Neuron (in vitro differentiated cells): ENCODE measurements around the gene INPP5A.
"Not testable (repeated sequence)": the region's sequence is repeated elsewhere in the genome, so short reads cannot be mapped to it uniquely, and the experiment has no call there.

Source experiments
- H2AFZ ChIP-seq: one replicate; pipeline ENCODE4 v1.6.1; 2013; ENCODE audit warnings: low read depth, mild to moderate bottlenecking, inconsistent platforms, low read length, moderate library complexity
- H3K27me3 ChIP-seq: one replicate; pipeline ENCODE4 v1.6.1; 2013; ENCODE audit warnings: low read length; ENCODE audit not compliant: insufficient read depth
- H3K36me3 ChIP-seq: one replicate; pipeline ENCODE4 v1.6.1; 2013; ENCODE audit warnings: low read length; ENCODE audit not compliant: insufficient read depth
- H3K4me1 ChIP-seq: one replicate; pipeline ENCODE4 v1.6.1; 2013; ENCODE audit warnings: low read length; ENCODE audit not compliant: insufficient read depth
- H3K4me3 ChIP-seq: 2 replicates; pipeline ENCODE4 v1.5.1; 2013; ENCODE audit warnings: mild to moderate bottlenecking, low read length, moderate library complexity
- H3K9me3 ChIP-seq: one replicate; pipeline ENCODE4 v1.6.1; 2013; ENCODE audit warnings: low read length

Gene INPP5A

GRCh38 chr10:132497861-132498561 is 39.6 kb upstream of the INPP5A start:
- Histone ChIP-seq H2AFZ (no peak overlapping the region), H3K4me1 (peaks cover 4% of the 10 kb centered on the region), H3K36me3 (no peaks in the 10 kb centered on the region), H3K9me3 (peaks cover 2% of the 10 kb centered on the region), H3K4me3 (no peak overlapping the region), H3K27me3 (no peaks in the 10 kb centered on the region)

- Histone ChIP-seq H2AFZ (no peak overlapping the region), H3K27me3 (no peaks in the 10 kb centered on the region), H3K36me3 (no peaks in the 10 kb centered on the region), H3K4me1 (no peaks in the 10 kb centered on the region), H3K4me3 (no peak overlapping the region), H3K9me3 (peaks cover 4% of the 10 kb centered on the region)
Observed at GRCh38 chr10:132498562-132499366, 38.8 kb upstream of the INPP5A start.

- Histone ChIP-seq H3K36me3 (no peaks in the 10 kb centered on the region), H3K27me3 (no peaks in the 10 kb centered on the region), H3K4me3 (no peak overlapping the region), H2AFZ (no peak overlapping the region), H3K4me1 (no peaks in the 10 kb centered on the region), H3K9me3 (peaks cover 7% of the 10 kb centered on the region)
Observed at GRCh38 chr10:132499367-132499685, 38.3 kb upstream of the INPP5A start.

- no peaks in the 10 kb centered on the region for H3K36me3 ChIP-seq
- no peak overlapping the region for H2AFZ ChIP-seq
- H3K27me3 ChIP-seq, result no peaks in the 10 kb centered on the region
- peaks cover 12% of the 10 kb centered on the region for H3K9me3 ChIP-seq
- H3K4me3 ChIP-seq, result no peak overlapping the region
- H3K4me1 ChIP-seq, result no peaks in the 10 kb centered on the region
Observed at GRCh38 chr10:132500781-132501415, 36.7 kb upstream of the INPP5A start.

GRCh38 chr10:132502544-132503300 is 34.9 kb upstream of the INPP5A start:
- H3K27me3 ChIP-seq, result no peaks in the 10 kb centered on the region
- H2AFZ ChIP-seq, result no peak overlapping the region
- no peaks in the 10 kb centered on the region for H3K36me3 ChIP-seq

GRCh38 chr10:132503581-132504421 is 33.8 kb upstream of the INPP5A start:
- no peaks in the 10 kb centered on the region for H3K4me1 ChIP-seq
- no peak overlapping the region for H3K4me3 ChIP-seq
- peaks cover 3% of the 10 kb centered on the region for H3K27me3 ChIP-seq

More at GRCh38 chr10:132502544-132503300, 34.9 kb upstream of the INPP5A start:
- Histone ChIP-seq H3K9me3 (peaks cover 17% of the 10 kb centered on the region), H3K4me3 (no peak overlapping the region), H3K4me1 (no peaks in the 10 kb centered on the region)

GRCh38 chr10:132504501-132505272 is 32.9 kb upstream of the INPP5A start:
- H3K9me3 ChIP-seq, result peaks cover 20% of the 10 kb centered on the region
- no peaks in the 10 kb centered on the region for H3K36me3 ChIP-seq
- no peak overlapping the region for H2AFZ ChIP-seq
- H3K27me3 ChIP-seq, result peaks cover 3% of the 10 kb centered on the region
- H3K4me1 ChIP-seq, result no peaks in the 10 kb centered on the region
- H3K4me3 ChIP-seq, result no peak overlapping the region

More at GRCh38 chr10:132503581-132504421, 33.8 kb upstream of the INPP5A start:
- Histone ChIP-seq H2AFZ (no peak overlapping the region), H3K36me3 (no peaks in the 10 kb centered on the region), H3K9me3 (peaks cover 20% of the 10 kb centered on the region)

GRCh38 chr10:132505546-132505945 is 32.0 kb upstream of the INPP5A start:
- H3K27me3 ChIP-seq, H3K36me3 ChIP-seq: not testable (repeated sequence)

GRCh38 chr10:132506711-132507408 is 30.7 kb upstream of the INPP5A start:
- H3K36me3 ChIP-seq, result no peaks in the 10 kb centered on the region
- no peak overlapping the region for H2AFZ ChIP-seq
- no peaks in the 10 kb centered on the region for H3K4me1 ChIP-seq
- no peak overlapping the region for H3K4me3 ChIP-seq
- peaks cover 20% of the 10 kb centered on the region for H3K9me3 ChIP-seq
- peaks cover 3% of the 10 kb centered on the region for H3K27me3 ChIP-seq

More at GRCh38 chr10:132505546-132505945, 32.0 kb upstream of the INPP5A start:
- H2AFZ ChIP-seq, H3K4me3 ChIP-seq, H3K4me1 ChIP-seq: not testable (repeated sequence)
- H3K9me3 ChIP-seq, result peaks cover 20% of the 10 kb centered on the region

- H3K9me3 ChIP-seq, result peaks cover 20% of the 10 kb centered on the region
- H3K36me3 ChIP-seq, result no peaks in the 10 kb centered on the region
- H2AFZ ChIP-seq, result no peak overlapping the region
- peaks cover 3% of the 10 kb centered on the region for H3K27me3 ChIP-seq
- H3K4me1 ChIP-seq, result no peaks in the 10 kb centered on the region
- no peak overlapping the region for H3K4me3 ChIP-seq
Observed at GRCh38 chr10:132507409-132507955, 30.1 kb upstream of the INPP5A start.

GRCh38 chr10:132507956-132508490 is 29.6 kb upstream of the INPP5A start:
- Histone ChIP-seq H2AFZ (no peak overlapping the region), H3K27me3 (peaks cover 3% of the 10 kb centered on the region), H3K9me3 (peaks cover 18% of the 10 kb centered on the region), H3K4me1 (no peaks in the 10 kb centered on the region), H3K4me3 (no peak overlapping the region), H3K36me3 (no peaks in the 10 kb centered on the region)
